HepG2 (cell line): Measurements from ENCODE around the gene DEDD2. TPM values are rescaled to one million over a fixed set of nuclear protein-coding genes. Genes with fewer than 3 reads are reported as not detected.

Experiments used
- BCL3 ChIP-seq: sonication (generic); formaldehyde crosslinking; IDR thresholded peaks from 2 replicates; pipeline ENCODE4 v1.5.1; 2020; ENCODE audit warnings: mild to moderate bottlenecking, missing genetic modification reagents, moderate library complexity
- CREBL2 ChIP-seq: sonication (generic); formaldehyde crosslinking; IDR thresholded peaks from 2 replicates; pipeline ENCODE4 v1.8.1; 2023; ENCODE audit warnings: missing genetic modification reagents, mild to moderate bottlenecking, borderline replicate concordance
- DMAP1 ChIP-seq: IDR thresholded peaks from 2 replicates; pipeline ENCODE4 v1.6.1; 2016
- FOXM1 ChIP-seq: sonication (generic); formaldehyde crosslinking; IDR thresholded peaks from 2 replicates; pipeline ENCODE4 v1.5.0; 2020; ENCODE audit warnings: missing genetic modification reagents
- HHEX ChIP-seq: IDR thresholded peaks from 2 replicates; pipeline ENCODE4 v1.6.1; 2016; ENCODE audit warnings: control low read depth
- HNF1A ChIP-seq, 2 experiments: sonication (generic) in 1 of 2; formaldehyde crosslinking in 1 of 2; IDR thresholded peaks; 2 replicates each; pipeline versions ENCODE4 v1.4.0 to v1.6.1; 2016 to 2020; ENCODE audit warnings: borderline replicate concordance in 1 of 2, low read depth in 1 of 2, mild to moderate bottlenecking in 1 of 2, missing genetic modification reagents in 1 of 2
- MAX ChIP-seq: IDR thresholded peaks from 2 replicates; pipeline ENCODE4 v1.6.1; 2012; ENCODE audit warnings: inconsistent platforms
- MEIS1 ChIP-seq: sonication (generic); formaldehyde crosslinking; IDR thresholded peaks from 2 replicates; pipeline ENCODE4 v1.9.0; 2021; ENCODE audit warnings: mild to moderate bottlenecking, missing genetic modification reagents, moderate library complexity, borderline replicate concordance
- POGZ ChIP-seq: sonication (generic); formaldehyde crosslinking; IDR thresholded peaks from 2 replicates; pipeline ENCODE4 v1.4.0; 2020; ENCODE audit warnings: mild to moderate bottlenecking, missing genetic modification reagents
- POLR2A ChIP-seq, 2 experiments: IDR thresholded peaks; 2 replicates each; pipeline ENCODE4 v1.6.1; 2011; ENCODE audit warnings: low read depth in 2 of 2, low read length in 2 of 2, mild to moderate bottlenecking in 1 of 2, moderate library complexity in 1 of 2; ENCODE audit not compliant: insufficient read depth in 1 of 2
- SMYD3 ChIP-seq: sonication (generic); formaldehyde crosslinking; IDR thresholded peaks from 2 replicates; pipeline ENCODE4 v1.8.1; 2023; ENCODE audit warnings: mild to moderate bottlenecking, missing genetic modification reagents
- THAP11 ChIP-seq: IDR thresholded peaks from 2 replicates; pipeline ENCODE4 v1.6.1; 2016; ENCODE audit warnings: missing biosample characterization, missing genetic modification reagents
- ZBTB25 ChIP-seq: IDR thresholded peaks from 2 replicates; pipeline ENCODE4 v1.6.1; 2018; ENCODE audit warnings: missing genetic modification reagents
- ZNF329 ChIP-seq: sonication (generic); formaldehyde crosslinking; IDR thresholded peaks from 2 replicates; pipeline ENCODE4 v1.9.0; 2021; ENCODE audit warnings: low read depth, mild to moderate bottlenecking, missing genetic modification reagents
- ZNF501 ChIP-seq: sonication (generic); formaldehyde crosslinking; IDR thresholded peaks from 2 replicates; pipeline ENCODE4 v1.5.1; 2020; ENCODE audit warnings: mild to moderate bottlenecking, moderate library complexity, missing genetic modification reagents
- ZNF552 ChIP-seq: sonication (generic); formaldehyde crosslinking; IDR thresholded peaks from 2 replicates; pipeline ENCODE4 v1.9.0; 2022; ENCODE audit warnings: missing genetic modification reagents, mild to moderate bottlenecking, borderline replicate concordance
- ZNF557 ChIP-seq: sonication (generic); formaldehyde crosslinking; IDR thresholded peaks from 2 replicates; pipeline ENCODE4 v1.4.0; 2020; ENCODE audit warnings: missing genetic modification reagents
- ZNF572 ChIP-seq: sonication (generic); formaldehyde crosslinking; IDR thresholded peaks from 2 replicates; pipeline ENCODE4 v1.5.1; 2020; ENCODE audit warnings: mild to moderate bottlenecking, missing genetic modification reagents
- polyA plus RNA-seq, 8 experiments: library from polyadenylated mRNA; depleted of rRNA in 3 of 8; stranded (reverse) in 7 of 8; unstranded in 1 of 8; fragments of >200 nt; fragmentation: Illumina TruSeq in 4 of 8; extraction: Trizol in 4 of 8; gene quantifications; 2 replicates each; pipeline versions ENCODE4 v1.2.1 to v1.2.3, GENCODE V29; 2011 to 2016; ENCODE audit warnings: low read depth in 4 of 8, missing spikeins in 1 of 8, mixed read lengths in 1 of 8; ENCODE audit not compliant: insufficient read depth in 1 of 8
- total RNA-seq, 5 experiments: library from RNA; depleted of rRNA; stranded (reverse); fragments of >200 nt; fragmentation: Illumina TruSeq; extraction: Trizol; gene quantifications; 2 replicates each; pipeline ENCODE4 v1.2.3, GENCODE V29; 2016; ENCODE audit warnings: low read depth in 1 of 5
- TF ChIP-seq, protein P1 (sequence below): sonication (generic); formaldehyde crosslinking; IDR thresholded peaks from 2 replicates; pipeline ENCODE4 v1.4.0; 2020; ENCODE audit warnings: missing genetic modification reagents

The DEDD2 gene
- total and polyA plus RNA-seq, 2 of the 13 experiments (the other 11 are each of a cell fraction or from before 2014, with no cell fraction given) = 19.2 to 24.7 TPM

DNA sequence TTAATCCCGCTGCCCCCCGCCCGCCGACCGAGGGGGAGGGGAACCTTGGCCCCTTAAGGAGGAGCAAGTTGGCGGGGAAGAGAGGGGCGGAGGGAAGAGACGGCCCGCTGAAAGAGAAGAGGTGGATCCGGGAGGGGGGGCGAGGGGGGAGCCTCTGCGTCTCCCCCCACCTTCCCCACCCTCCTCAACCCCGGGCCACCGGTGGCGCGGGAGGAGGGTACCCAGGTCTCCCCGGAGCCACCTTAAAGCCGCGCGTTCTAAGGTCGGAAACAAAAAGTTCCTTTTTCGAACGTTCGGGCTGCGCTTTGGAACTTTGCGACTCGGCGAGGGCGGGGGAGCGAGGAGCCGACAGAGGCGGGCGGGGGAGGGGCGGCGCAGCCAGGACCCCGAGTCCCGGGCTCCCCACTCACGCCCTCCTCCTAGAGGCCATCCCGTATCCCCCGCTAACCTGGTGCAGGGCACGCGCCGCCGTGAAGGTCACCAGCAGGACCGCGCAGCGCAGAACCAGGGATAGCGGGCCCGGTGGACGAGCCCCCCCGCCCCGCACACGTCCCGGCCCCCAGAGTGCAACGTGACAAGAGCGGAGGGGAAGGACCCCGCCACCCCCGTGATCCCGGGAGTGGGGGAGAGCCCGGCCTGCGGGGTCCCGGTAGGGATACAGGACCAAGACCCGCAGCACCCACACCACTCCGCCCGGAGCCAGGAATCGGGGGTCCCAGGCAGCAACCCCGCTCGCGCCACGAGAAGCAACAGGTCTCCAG, 36.8 kb upstream of the DEDD2 start (continued):
- TF ChIP-seq BCL3 (peak; percentile 43; the same call in 1 of the 2 replicates), MEIS1 (CRISPR knock-in tag) (peak; percentile 69; the same call in 1 of the 2 replicates), HHEX (CRISPR knock-in tag) (no peak), ZNF572 (CRISPR knock-in tag) (0 out of 2 replicates have a peak, but pooled peaks have one; percentile 28), SMYD3 (no peak), POGZ (no peak), ZBTB25 (CRISPR knock-in tag) (peak; percentile 49), ZNF557 (CRISPR knock-in tag) (no peak), ZNF501 (CRISPR knock-in tag) (peak; percentile 50; the same call in 1 of the 2 replicates), POLR2A (IDR thresholded peaks at IDR 0.05; ENCODE audit: insufficient read depth in 1 of 2, low read depth in 2 of 2, low read length in 2 of 2) (peak in 1 of 2 experiments; percentile 13; a peak in 2 of 4 replicates), ZNF329 (CRISPR knock-in tag) (no peak), ZNF552 (CRISPR knock-in tag) (no peak), MAX (peak; percentile 63), HNF1A (IDR thresholded peaks at IDR 0.05; ENCODE audit: low read depth) (peak; percentile 29; the same call in 1 of the 2 replicates), HNF1A (CRISPR knock-in tag; IDR thresholded peaks at IDR 0.05; ENCODE audit: borderline replicate concordance) (no peak), CREBL2 (CRISPR knock-in tag) (no peak), DMAP1 (CRISPR knock-in tag) (peak; percentile 61; the same call in 1 of the 2 replicates), FOXM1 (no peak), THAP11 (CRISPR knock-in tag) (peak; percentile 52; the same call in 1 of the 2 replicates)
- TF ChIP-seq, protein P1, sequence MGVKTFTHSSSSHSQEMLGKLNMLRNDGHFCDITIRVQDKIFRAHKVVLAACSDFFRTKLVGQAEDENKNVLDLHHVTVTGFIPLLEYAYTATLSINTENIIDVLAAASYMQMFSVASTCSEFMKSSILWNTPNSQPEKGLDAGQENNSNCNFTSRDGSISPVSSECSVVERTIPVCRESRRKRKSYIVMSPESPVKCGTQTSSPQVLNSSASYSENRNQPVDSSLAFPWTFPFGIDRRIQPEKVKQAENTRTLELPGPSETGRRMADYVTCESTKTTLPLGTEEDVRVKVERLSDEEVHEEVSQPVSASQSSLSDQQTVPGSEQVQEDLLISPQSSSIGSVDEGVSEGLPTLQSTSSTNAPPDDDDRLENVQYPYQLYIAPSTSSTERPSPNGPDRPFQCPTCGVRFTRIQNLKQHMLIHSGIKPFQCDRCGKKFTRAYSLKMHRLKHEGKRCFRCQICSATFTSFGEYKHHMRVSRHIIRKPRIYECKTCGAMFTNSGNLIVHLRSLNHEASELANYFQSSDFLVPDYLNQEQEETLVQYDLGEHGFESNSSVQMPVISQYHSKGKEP (CRISPR knock-in tag) = no peak
